SKM-1 (cell line): ENCODE data around the gene ANO7.

Experiments used
- DNase-seq: peaks from one replicate; lab custom pipeline; 2025; ENCODE audit not compliant: unreplicated experiment; lab: John Stamatoyannopoulos, UW

ANO7 gene

GRCh38 chr2:241226723-241227572, 38.5 kb downstream of the ANO7 start:
- DNase-seq, result no peak

DNA sequence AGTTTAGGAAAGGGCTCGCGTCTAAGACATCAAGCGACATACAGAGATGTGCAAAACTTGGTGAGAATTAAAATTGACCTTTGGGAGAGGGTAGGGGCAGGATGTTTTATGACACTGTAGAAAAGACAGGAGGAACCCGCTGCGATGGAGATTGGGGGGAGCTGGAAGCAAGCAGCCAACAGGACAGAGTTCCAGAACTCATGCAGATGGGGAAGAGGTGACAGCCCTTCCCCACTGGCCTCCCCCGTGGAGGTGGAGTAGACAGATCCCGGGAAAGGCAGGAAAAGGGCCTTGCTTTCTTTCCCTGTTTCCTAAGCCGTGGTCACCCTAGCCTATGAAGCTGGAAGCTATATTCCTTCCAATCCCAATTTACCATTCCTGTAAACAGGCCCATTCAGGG, 39.1 kb downstream of the ANO7 start:
- DNase-seq, result no peak

- DNase-seq, result no peak
Measured at GRCh38 chr2:241228081-241228859, 39.8 kb downstream of the ANO7 start.

GRCh38 chr2:241228860-241229516, 40.5 kb downstream of the ANO7 start:
- DNase-seq, result no peak

- no peak for DNase-seq
Measured at GRCh38 chr2:241229563-241230401, 41.3 kb downstream of the ANO7 start.

DNA sequence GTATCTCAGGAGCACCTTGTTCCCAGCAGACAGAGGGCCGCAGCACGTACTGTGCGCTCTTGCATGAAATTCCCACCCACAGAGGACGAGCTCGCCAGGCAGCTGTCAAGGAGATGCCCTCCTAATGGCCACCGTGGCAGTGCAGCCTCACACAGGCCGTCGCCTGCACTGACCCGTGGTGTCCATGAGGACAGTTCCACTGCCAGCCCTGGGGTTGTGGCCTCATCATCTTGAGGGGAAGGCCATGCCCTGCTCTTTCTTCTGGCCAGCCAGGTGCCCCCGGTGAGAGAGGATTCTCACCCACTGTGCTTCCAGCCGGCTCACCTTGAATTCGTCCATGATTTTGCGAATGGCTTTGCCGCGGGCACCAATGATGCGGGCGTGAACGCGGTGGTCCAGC, 42.0 kb downstream of the ANO7 start:
- no peak for DNase-seq

DNA sequence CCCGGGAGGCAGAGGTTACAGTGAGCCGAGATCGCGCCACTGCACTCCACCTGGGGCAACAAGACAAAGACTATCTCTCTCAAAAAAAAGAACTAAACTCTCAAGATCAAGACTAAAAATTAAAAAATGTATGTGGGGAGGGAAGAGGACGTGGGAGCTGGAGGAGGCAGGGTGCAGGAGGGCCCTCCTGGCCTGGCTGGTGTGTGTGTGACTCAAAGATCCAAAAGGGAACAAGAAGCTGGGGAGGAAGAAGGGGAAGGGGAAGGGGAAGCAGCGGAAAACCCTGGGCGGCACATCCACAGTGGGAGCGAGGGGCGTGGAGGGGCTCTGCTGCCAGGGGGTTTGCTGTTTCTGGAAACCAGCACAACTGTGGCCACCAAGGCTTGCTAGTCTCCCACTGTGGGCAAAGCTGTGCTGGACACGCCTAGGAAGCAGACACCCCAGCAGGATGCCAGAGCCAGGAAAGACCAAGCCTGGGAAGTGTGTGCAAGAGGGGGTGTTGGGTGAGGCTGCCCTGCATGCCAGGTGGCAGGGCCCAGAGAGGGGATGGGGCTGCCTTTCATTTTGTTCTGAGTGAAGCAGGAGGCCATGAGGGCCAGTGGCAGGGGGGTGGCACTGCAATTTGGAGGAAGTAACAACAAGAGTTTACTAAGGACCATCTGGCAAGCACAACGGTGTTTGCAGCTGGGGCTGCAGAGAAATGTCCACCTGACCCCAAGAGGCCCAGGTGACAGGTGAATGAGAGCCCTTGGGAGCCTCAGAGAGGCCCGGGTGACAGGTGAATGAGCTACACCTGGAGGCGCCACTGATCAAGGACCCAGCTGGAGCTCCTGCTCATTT, 44.5 kb downstream of the ANO7 start:
- DNase-seq, result no peak

- no peak for DNase-seq
Measured at GRCh38 chr2:241234066-241234790, 45.8 kb downstream of the ANO7 start.

- DNase-seq, result no peak
Measured at GRCh38 chr2:241234962-241235740, 46.7 kb downstream of the ANO7 start.

GRCh38 chr2:241235859-241236593, 47.5 kb downstream of the ANO7 start:
- no peak for DNase-seq

- no peak for DNase-seq
Measured at GRCh38 chr2:241237047-241237446, 48.6 kb downstream of the ANO7 start.

DNA sequence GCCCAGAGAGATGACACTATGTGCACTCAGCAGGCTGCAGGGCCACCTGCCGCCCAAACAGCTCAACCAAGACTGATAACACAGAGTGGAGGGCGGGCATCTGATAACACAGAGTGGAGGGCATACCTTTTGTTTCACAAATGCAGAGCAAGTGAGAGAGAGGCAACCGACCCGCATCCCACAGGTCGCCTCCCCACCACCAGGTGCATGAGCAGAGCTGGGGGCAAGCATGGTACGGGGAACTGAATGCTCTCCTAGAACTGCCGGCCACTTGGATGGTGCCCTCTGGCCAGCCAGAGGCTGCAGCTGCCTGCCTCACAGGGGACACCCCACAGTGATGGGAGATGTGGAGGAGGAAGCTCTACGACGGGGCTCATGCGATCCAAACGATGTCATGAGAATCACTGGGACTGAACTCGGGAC, 49.5 kb downstream of the ANO7 start:
- no peak for DNase-seq

DNA sequence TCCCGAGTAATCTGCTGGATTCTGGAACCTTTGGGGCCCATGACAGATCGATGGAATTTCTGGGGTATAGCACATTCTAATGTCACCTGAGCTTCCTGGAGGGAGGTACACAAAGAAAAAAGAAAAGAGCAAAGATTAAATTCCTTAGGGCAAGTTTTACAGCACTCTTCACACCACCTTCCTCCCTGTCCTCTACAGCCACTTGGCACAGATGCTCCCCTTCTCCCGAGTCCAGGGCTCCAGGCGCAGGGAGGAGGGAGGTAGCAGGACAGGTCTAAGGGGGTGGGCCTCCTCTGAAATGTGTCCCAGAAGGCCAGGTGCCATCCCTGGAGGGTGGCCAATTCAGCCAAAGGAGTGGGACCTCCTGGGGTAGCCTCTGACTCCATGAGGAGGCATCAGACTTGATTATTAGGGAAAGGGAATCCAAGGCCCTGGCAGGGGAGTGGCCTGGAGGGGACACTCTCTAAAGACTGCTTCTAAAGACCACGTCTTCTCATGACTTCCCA, 50.3 kb downstream of the ANO7 start:
- no peak for DNase-seq

DNA sequence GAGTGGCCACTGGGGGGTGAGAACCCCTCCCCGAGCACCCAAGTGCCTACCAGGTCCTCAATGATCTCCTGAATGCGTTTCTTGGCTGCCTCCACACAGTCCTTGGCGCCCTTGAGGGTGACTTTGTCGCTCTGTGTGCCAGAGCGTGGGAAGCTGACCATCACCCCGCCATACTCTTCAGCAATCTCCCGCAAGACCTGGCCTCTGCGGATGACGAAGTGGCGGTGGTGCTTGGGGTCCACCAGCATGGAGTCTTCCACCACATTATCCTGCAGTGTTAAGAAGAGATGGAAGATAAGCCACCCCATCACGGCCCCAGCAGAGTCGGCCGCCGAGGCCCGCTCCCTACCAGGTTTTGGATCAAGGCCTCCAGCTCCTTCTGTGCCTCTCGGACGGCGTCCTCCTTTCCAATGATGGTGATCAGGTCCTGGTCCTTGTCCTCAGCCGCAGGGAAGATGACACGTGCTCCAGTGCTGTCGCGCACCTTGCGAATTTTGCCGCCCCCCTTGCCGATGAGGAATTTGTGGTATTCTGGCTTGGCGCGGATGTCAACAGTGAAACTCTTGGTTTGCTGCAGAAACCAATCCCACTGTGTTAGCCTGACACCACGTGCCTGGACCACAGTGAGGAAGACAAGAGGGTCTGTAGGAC, 51.2 kb downstream of the ANO7 start:
- DNase-seq, result no peak

DNA sequence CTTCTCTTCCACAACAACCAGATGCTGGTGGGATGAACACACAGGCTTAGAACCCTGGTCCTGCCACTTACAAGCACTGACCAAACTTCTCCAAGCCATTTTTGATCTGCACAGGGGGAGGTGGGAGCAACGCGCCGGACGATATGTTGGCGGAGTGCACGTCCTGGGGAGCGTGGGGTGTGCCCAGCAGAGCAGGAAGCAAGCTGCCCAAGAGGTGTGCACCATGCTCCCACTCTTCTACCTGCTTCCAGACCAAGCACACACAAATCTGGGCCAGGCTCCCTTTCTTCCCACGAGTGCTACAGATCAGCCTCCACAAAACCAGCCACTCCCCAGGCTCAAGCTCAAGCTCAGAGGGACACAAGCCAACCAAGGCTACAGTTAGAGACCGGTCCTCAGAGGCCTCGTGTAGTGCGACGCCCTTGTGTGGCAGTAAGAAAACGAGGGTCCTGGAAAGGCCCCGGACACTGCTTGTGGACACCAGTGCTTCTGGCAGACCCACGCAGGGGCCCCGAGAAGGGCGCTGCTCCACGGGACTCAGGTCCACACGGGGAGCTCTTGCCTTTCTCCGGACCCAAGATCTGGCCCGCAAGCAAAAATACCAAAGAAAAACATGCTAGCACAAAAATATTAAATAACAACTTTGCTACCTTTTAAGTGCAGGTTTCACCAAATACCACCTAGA, 52.0 kb downstream of the ANO7 start:
- no peak for DNase-seq

DNA sequence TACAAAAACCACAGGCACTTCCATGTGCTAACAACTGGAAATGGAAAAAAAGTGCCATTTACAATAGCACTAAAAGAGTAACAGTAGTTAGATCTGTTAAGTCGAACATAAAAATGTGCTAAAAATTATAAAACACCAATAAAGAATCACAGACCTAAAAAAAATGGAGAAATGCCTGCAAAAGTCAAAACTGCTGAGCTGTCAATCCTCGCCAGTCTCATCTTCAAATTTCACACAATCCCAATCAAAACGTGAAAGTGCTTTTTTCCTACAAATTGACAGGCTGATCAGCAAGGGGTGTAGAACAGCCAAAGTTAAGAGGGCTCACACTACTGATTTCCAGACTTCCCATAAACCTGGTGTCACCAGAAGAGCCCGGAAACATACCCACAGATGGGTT, 53.2 kb downstream of the ANO7 start:
- DNase-seq, result no peak

- no peak for DNase-seq
Measured at GRCh38 chr2:241242306-241242705, 53.8 kb downstream of the ANO7 start.
